CD14-positive monocyte (primary cell): ENCODE data around the gene SEC23A. TPM values are rescaled to one million over a fixed set of nuclear protein-coding genes. Genes with fewer than 3 reads are reported as not detected.

Experiments
- DNase-seq, 3 donors: peaks; one replicate each; pipeline ENCODE4 v3.0.0-alpha.2; 2011 to 2022
- H2AFZ ChIP-seq: 2 replicates; pipeline ENCODE4 v1.6.0; 2012; ENCODE audit warnings: mild to moderate bottlenecking, low read depth, low read length, inconsistent platforms; ENCODE audit not compliant: insufficient read depth, poor library complexity, severe bottlenecking
- H3K27ac ChIP-seq, 2 donors: 1 replicate in 1 of 2; 2 replicates in 1 of 2; pipeline ENCODE4 v1.5.1; 2012 to 2013; ENCODE audit warnings: low read length in 2 of 2, control low read depth in 1 of 2, inconsistent platforms in 1 of 2, low read depth in 1 of 2, mild to moderate bottlenecking in 1 of 2
- H3K27me3 ChIP-seq, 2 donors: one replicate each; pipeline versions ENCODE4 v1.6.0 to v1.6.1; 2011 to 2013; ENCODE audit warnings: low read length in 2 of 2; ENCODE audit not compliant: control insufficient read depth in 2 of 2, insufficient read depth in 2 of 2
- H3K36me3 ChIP-seq, 2 donors: replicated peaks in 1 of 2; 1 replicate in 1 of 2; 2 replicates in 1 of 2; pipeline versions ENCODE4 v1.5.1 to v1.6.1; 2012 to 2013; ENCODE audit warnings: low read length in 2 of 2, control low read depth in 1 of 2, inconsistent platforms in 1 of 2, mild to moderate bottlenecking in 1 of 2; ENCODE audit not compliant: insufficient read depth in 2 of 2, control insufficient read depth in 1 of 2
- H3K4me1 ChIP-seq, 2 donors: 1 replicate in 1 of 2; 2 replicates in 1 of 2; pipeline versions ENCODE4 v1.5.1 to v1.6.1; 2012 to 2013; ENCODE audit warnings: low read length in 2 of 2, control low read depth in 1 of 2, inconsistent platforms in 1 of 2, mild to moderate bottlenecking in 1 of 2, moderate library complexity in 1 of 2; ENCODE audit not compliant: insufficient read depth in 2 of 2, control insufficient read depth in 1 of 2
- H3K4me2 ChIP-seq: replicated peaks from 2 replicates; pipeline ENCODE3; 2012; ENCODE audit warnings: low read length, moderate library complexity, mild to moderate bottlenecking; ENCODE audit not compliant: poor library complexity, severe bottlenecking; ENCODE audit errors: extremely low read depth
- H3K4me3 ChIP-seq, 3 experiments: fragments of 200-600 bp in 1 of 3; sonication (generic) in 1 of 3; replicated peaks in 1 of 3; 1 replicate in 2 of 3; 2 replicates in 1 of 3; pipeline ENCODE4 v1.5.1; 2011 to 2013; ENCODE audit warnings: low read length in 3 of 3, mild to moderate bottlenecking in 3 of 3, control low read depth in 2 of 3, low read depth in 2 of 3, inconsistent platforms in 1 of 3, moderate library complexity in 1 of 3
- H3K79me2 ChIP-seq: 2 replicates; pipeline ENCODE4 v1.6.0; 2012; ENCODE audit warnings: mild to moderate bottlenecking, control low read depth, inconsistent platforms, low read length, moderate library complexity; ENCODE audit not compliant: insufficient read depth
- H3K9ac ChIP-seq: 2 replicates; pipeline ENCODE4 v1.6.0; 2017; ENCODE audit warnings: low read length, mild to moderate bottlenecking; ENCODE audit not compliant: insufficient read depth, poor library complexity, severe bottlenecking
- H3K9me3 ChIP-seq, 2 donors: replicated peaks in 1 of 2; 1 replicate in 1 of 2; 2 replicates in 1 of 2; pipeline versions ENCODE4 v1.5.1 to v1.6.1; 2012 to 2013; ENCODE audit warnings: low read length in 2 of 2, control low read depth in 1 of 2; ENCODE audit not compliant: control insufficient read depth in 1 of 2, insufficient read depth in 1 of 2
- H4K20me1 ChIP-seq: 2 replicates; pipeline ENCODE4 v1.6.0; 2012; ENCODE audit warnings: mild to moderate bottlenecking, low read length, control low read depth, moderate library complexity; ENCODE audit not compliant: insufficient read depth
- H3K27ac Mint-ChIP-seq, 7 donors: one replicate each; pipeline ENCODE4 v1.8.0; 2020; ENCODE audit warnings: mild to moderate bottlenecking in 7 of 7, mixed read lengths in 7 of 7, moderate library complexity in 6 of 7, inconsistent platforms in 2 of 7
- H3K27me3 Mint-ChIP-seq, 3 donors: one replicate each; pipeline ENCODE4 v1.8.0; 2021 to 2022; ENCODE audit warnings: low read depth in 3 of 3, mild to moderate bottlenecking in 3 of 3, mixed read lengths in 3 of 3, moderate library complexity in 3 of 3, inconsistent platforms in 1 of 3
- H3K36me3 Mint-ChIP-seq, 2 donors: one replicate each; pipeline ENCODE4 v1.8.0; 2020; ENCODE audit warnings: mixed read lengths in 2 of 2, inconsistent platforms in 1 of 2, mild to moderate bottlenecking in 1 of 2
- H3K4me1 Mint-ChIP-seq: one replicate; pipeline ENCODE4 v1.8.0; 2020; ENCODE audit warnings: mild to moderate bottlenecking, mixed read lengths
- H3K4me3 Mint-ChIP-seq, 2 donors: one replicate each; pipeline ENCODE4 v1.8.0; 2020; ENCODE audit warnings: mild to moderate bottlenecking in 2 of 2, mixed read lengths in 2 of 2, moderate library complexity in 1 of 2
- H3K9me3 Mint-ChIP-seq, 7 donors: one replicate each; pipeline ENCODE4 v1.8.0; 2020 to 2022; ENCODE audit warnings: mixed read lengths in 7 of 7, mild to moderate bottlenecking in 6 of 7, moderate library complexity in 6 of 7, inconsistent platforms in 2 of 7
- WGBS: methylation state at CpG from one replicate; pipeline ENCODE4 v1.1.5; 2013; ENCODE audit warnings: missing lambda C conversion rate; ENCODE audit not compliant: insufficient coverage; 5-methylcytosine and 5-hydroxymethylcytosine counted together
- intact Hi-C, 2 donors: fragments of 100-400 bp; cut with micrococcal nuclease; formaldehyde crosslinking; loops; one replicate each; pipeline versions ENCODE4 v1.15.0 to v1.15.1; 2023
- polyA plus RNA-seq, 3 donors: library from polyadenylated mRNA; depleted of rRNA in 1 of 3; unstranded in 2 of 3; stranded (reverse) in 1 of 3; fragments of 300-500 nt in 2 of 3; fragments of >200 nt in 1 of 3; fragmentation: Illumina TruSeq in 2 of 3; gene quantifications; 1 replicate in 2 of 3; 2 replicates in 1 of 3; pipeline ENCODE4 v1.2.3, GENCODE V29; 2012 to 2021
- TF ChIP-seq, protein P1 (sequence below): fragments of 200-600 bp; IDR thresholded peaks from one replicate; pipeline ENCODE4 v1.8.0; 2022; ENCODE audit warnings: antibody characterized with exemption, mild to moderate bottlenecking

The SEC23A gene
- polyA plus RNA-seq, 3 donors: 13.8 to 37.3 (median 36.4) TPM

DNA sequence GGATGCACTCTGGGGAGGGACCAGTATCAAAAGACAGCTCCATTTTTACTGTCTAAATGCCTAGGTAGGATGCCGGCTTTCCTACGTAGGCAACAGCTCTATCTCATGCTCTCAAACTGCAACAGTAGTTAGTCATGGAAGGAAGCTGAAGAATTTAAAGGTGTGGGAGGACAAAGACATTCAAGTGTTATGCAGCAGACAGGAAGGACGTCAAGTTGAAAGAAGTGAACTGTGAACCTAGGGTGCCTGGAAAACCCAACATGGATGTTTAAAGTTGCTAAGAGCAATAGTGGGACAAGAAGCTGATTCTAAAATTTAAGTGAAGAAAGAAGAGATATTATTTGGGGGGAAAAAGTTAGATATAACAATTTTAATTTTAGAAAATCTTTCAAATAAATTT lies 5.9 kb downstream of the SEC23A start:
- H3K4me3 ChIP-seq: no peak overlapping the region
- Mint-ChIP-seq H3K27me3 (peaks cover 0 to 1% (median 0%) of the 10 kb centered on the region in 3 donors), H3K9me3 (no peaks in the 10 kb centered on the region), H3K4me1 (peaks cover 14% of the 10 kb centered on the region), H3K4me3 (no peak overlapping the region), H3K36me3 (peaks cover 27 to 45% of the 10 kb centered on the region in 2 donors), H3K27ac (peak overlapping the region in 2 of 7 donors; percentile 5 to 64)
- no peak overlapping the region for H3K4me2 ChIP-seq
- peaks cover 1 to 5% of the 10 kb centered on the region in 2 donors for H3K4me1 ChIP-seq
- no peak overlapping the region for H3K9ac ChIP-seq
- no peaks in the 10 kb centered on the region for H4K20me1 ChIP-seq
- no peak overlapping the region for H2AFZ ChIP-seq
- no peaks in the 10 kb centered on the region for H3K9me3 ChIP-seq
- DNase-seq: no peak
- intact Hi-C loops: no loop called here
- no peak overlapping the region for H3K27ac ChIP-seq
- no peaks in the 10 kb centered on the region for H3K27me3 ChIP-seq
- peaks cover 58% of the 10 kb centered on the region for H3K79me2 ChIP-seq
- TF ChIP-seq, protein P1, sequence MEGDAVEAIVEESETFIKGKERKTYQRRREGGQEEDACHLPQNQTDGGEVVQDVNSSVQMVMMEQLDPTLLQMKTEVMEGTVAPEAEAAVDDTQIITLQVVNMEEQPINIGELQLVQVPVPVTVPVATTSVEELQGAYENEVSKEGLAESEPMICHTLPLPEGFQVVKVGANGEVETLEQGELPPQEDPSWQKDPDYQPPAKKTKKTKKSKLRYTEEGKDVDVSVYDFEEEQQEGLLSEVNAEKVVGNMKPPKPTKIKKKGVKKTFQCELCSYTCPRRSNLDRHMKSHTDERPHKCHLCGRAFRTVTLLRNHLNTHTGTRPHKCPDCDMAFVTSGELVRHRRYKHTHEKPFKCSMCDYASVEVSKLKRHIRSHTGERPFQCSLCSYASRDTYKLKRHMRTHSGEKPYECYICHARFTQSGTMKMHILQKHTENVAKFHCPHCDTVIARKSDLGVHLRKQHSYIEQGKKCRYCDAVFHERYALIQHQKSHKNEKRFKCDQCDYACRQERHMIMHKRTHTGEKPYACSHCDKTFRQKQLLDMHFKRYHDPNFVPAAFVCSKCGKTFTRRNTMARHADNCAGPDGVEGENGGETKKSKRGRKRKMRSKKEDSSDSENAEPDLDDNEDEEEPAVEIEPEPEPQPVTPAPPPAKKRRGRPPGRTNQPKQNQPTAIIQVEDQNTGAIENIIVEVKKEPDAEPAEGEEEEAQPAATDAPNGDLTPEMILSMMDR: no peak
- H3K36me3 ChIP-seq: peaks cover 31 to 45% of the 10 kb centered on the region in 2 donors
- WGBS: 90% methylated on average over 1 of the region's 3 CpGs

DNA sequence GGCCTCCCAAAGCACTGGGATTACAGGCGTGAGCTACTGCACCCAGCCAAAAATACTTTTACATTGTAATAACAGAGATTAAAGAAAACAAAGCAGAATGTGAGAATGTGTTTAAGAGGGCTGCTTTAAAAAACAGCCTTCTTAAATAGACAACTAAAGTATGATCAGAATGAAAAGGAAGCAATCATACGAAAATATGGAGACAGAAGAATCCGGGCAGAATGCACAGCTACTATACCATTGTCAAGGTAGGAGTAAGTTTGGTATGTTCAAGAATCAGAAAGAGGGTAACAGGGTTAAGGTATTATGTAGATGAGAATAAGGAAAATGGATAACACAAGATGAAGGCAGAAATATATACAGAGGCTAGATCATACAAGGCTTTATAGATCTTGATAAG lies 8.5 kb downstream of the SEC23A start:
- no peak for DNase-seq
- Histone ChIP-seq H3K4me1 (no peaks in the 10 kb centered on the region), H3K36me3 (peaks cover 56 to 72% of the 10 kb centered on the region in 2 donors), H3K4me2 (no peak overlapping the region), H4K20me1 (no peaks in the 10 kb centered on the region), H3K27ac (no peak overlapping the region), H3K79me2 (peaks cover 33% of the 10 kb centered on the region), H3K27me3 (no peaks in the 10 kb centered on the region), H3K9me3 (no peaks in the 10 kb centered on the region), H2AFZ (no peak overlapping the region), H3K9ac (no peak overlapping the region), H3K4me3 (no peak overlapping the region)
- Mint-ChIP-seq H3K4me3 (no peak overlapping the region), H3K36me3 (peaks cover 44 to 66% of the 10 kb centered on the region in 2 donors), H3K27ac (peak overlapping the region in 1 of 7 donors; percentile 17), H3K4me1 (peaks cover 2% of the 10 kb centered on the region), H3K27me3 (peaks cover 0 to 1% (median 0%) of the 10 kb centered on the region in 3 donors), H3K9me3 (no peaks in the 10 kb centered on the region)
- intact Hi-C loops: no loop called here
- no CpG with 5 or more reads among the region's 3 CpGs for WGBS
- TF ChIP-seq, protein P1: no peak
